HT1080 (cell line): ENCODE results near the gene CCDC148. TPM values are rescaled to one million over a fixed set of nuclear protein-coding genes. Genes with fewer than 3 reads are reported as not detected.
A peak's percentile ranks its signal among the peaks of the same experiment; 100 is the strongest.

ENCODE experiments used
- DNase-seq: peaks from one replicate; pipeline ENCODE4 v3.0.0-alpha.2; 2015; ENCODE audit warnings: low read depth
- total RNA-seq: library from RNA; depleted of rRNA; stranded (reverse); fragments of >200 nt; shearing (Covaris generic); gene quantifications from 2 replicates; pipeline ENCODE4 v1.2.3, GENCODE V29; 2014

Gene CCDC148
- total RNA-seq, 1 experiment from 2014 or later, result 0.39 TPM

DNA sequence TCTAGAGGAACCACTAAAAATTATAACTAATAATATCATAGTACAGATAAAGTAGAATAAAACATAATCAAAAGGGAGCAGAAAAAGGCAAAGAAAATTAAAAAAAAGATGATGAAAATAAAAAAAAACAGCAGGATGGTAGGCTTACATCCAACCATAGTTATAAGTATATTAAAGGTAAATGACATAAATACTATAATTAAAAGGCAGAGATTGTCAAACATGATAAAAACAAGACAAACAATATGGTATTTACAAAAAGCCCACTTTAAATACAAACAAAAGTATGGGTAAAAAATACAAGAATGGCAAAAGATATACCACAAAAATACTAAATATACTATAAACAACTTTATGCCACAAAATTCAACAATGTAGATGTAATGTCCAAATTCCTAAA lies 24.4 kb downstream of the CCDC148 start:
- no peak for DNase-seq

DNA sequence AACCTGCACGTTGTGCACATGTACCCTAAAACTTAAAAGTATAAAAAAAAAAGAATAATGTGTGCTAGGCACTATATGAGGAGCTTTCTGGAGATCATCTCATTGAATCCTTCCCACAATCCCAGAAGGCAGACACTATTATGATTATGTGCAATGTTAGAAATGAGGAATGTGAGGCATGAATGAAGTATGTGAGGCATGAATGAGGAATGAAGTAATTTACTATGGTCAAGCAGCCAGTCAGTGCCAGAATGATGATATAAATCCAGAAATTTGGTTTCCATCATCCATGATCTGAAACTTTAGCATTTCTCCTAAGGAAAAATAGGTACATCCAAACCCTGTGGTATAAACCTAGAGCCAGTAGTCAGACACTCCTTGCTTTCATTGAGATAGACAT lies 42.0 kb downstream of the CCDC148 start:
- peak; percentile 27 for DNase-seq

DNA sequence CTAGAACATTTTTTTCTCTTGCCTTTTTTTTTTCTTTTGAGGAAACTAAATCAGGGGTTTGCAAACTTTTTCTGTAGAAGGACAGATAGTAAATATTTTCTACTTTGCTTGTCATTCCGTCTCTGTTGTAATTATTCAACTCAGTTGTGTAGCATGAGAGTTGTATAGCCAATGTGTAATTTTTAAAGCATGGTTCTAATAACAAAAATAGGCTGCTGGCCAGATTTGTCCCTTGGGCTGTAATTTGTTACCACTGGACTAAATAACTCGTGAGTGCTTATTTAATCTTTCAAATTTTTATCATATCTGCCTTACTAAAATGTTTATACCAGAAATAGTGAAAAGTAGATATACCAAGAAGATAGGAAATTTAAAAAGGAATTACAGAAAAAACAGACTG lies 43.0 kb downstream of the CCDC148 start:
- DNase-seq, result no peak

DNA sequence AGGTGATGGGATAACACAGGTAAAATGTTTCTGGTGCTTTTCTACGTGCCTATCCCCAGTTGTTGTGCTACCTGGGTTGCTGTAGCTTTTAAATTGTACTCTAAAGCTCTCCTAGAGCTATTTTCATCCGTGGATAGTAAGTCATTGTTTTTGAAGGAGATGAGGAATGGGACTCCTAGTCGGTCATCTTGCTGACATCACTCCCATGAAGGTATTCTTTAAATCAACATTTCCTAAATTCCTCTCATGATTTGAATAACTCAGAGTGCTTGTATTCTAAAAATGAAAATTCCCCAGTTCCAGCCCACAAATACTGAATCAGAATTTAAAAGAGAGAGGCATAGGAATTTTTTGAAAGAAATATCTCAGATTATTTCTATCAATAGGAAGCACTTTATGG lies 44.3 kb downstream of the CCDC148 start:
- DNase-seq, result peak; percentile 5

DNA sequence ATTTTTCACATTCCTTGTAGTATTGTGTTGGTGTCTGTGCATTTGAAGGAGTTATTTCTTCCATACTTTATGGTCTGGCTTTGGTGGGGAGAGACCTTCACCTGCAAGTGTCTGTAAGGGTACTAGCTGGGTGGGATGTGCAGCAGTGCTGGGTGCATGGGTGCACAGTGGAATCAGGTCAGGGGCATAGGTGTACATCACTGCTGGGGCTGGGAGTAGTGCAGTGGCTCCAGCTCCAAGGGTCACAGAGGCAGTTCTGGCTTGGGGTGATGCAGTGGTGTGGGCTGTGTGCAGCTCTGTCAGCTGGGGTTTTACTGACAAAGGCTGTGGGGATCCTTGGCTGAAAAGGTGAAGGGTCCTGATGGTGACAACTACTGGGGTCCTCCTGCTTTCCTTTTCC lies 44.8 kb downstream of the CCDC148 start:
- no peak for DNase-seq

DNA sequence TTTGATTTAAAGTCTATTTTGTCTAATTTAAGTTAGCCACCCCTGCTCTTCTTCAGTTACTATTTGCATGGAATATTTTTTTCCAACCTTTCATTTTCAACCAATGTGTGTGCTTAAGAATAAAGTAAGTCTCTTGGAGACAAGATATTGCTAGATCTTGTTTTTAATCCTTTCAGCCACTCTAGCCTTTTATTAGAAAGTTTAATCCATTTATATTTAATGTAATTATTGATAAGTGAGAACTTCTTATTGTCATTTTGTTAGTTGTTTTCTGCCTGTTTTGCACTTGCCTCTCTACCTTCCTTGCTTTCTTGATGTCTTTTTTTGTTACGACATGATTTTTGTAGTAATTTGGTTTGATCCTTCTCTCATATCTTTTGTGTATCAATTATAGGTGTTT lies 46.4 kb downstream of the CCDC148 start:
- no peak for DNase-seq

DNA sequence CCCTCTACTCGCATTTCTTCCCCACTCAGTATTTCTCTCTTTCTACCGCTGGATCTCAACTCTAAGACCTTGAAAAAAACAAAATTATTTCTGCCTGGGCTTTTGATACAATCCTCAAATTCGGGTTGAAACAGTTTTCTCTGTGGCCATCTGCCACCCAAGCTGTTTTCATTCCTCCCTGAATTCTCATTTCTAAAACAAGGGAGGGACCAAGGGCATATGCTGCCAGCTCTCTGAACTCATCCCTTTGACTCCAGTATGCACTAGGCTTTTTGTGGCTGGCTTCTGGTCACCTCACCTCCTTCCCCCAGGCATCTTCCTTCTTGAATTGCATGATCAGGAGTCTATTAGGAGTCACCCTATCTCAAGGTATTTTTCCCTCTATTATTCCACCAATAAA lies 49.5 kb downstream of the CCDC148 start:
- no peak for DNase-seq

DNA sequence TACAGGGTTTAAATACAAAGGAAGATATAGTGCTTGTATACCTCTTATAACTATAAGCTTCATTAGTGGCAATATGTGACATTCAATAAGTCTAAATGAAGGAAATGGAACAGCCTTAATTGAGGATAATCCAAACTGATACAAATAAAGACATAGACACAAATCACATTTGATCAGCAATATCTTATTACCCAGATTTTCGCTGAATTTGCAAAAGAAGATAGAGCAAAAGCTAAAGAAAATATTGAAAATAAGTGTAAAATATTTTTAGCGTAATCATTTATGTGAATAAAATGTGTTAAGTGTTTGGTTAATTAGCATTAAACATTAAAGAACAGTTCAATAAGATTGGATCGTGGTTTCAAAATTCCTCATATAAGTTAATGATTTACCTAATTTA lies 51.2 kb downstream of the CCDC148 start:
- no peak for DNase-seq

DNA sequence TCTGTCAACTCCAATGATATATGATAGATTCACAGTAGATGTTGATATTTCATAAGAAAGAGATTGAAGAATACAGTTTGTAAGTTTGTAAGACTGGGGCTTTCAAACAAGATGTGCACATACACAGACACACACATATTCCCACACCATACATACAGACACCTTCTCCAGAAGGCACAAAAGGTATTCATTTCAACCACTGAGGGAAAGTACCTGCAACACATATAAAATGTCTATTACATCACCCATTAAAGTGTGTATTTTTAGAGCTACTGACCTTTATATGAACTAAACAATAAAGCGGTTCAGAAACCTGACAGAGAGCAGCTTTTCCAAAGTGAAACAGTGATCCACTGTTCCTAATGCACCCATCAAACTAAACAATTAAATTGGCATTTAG lies 53.3 kb downstream of the CCDC148 start:
- no peak for DNase-seq

DNA sequence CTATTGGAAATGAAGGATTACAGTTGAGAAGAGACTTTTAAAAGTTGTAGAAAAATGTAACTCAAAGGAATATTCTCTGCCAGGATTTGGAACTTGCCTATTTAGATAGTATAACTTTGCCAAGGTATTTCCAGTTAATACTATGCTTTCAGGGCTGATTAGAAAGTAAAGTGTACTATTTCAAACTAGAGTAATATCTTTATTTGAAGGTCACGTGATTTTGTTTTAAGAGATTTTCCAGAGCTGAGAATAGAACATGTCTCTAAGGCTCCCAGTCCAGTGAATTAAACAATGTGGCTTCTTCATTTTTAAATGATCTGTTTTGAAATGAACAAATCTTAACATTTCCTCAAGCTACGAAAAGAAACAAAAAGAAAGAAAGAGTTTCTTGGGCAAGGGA lies 53.9 kb downstream of the CCDC148 start:
- DNase-seq, result no peak

DNA sequence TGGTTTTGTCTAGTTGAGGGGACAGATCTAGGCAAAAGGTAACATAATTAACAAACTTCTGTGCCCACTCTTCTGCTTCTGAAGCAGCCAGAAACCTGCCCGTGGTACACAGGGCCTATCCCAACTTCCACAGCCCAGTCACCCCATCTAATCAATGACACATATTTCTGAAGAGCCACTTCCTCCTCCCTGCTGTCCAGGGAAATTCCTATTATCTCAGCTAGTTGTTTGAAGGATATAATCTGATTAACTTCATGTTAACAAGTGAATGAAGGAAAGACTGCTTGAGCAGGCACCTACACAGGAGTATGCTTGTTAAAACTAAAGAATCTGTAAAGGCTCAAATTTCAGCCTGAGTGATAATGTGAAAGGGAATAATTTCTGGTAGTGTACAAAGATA lies 61.4 kb downstream of the CCDC148 start:
- peak; percentile 4 for DNase-seq

DNA sequence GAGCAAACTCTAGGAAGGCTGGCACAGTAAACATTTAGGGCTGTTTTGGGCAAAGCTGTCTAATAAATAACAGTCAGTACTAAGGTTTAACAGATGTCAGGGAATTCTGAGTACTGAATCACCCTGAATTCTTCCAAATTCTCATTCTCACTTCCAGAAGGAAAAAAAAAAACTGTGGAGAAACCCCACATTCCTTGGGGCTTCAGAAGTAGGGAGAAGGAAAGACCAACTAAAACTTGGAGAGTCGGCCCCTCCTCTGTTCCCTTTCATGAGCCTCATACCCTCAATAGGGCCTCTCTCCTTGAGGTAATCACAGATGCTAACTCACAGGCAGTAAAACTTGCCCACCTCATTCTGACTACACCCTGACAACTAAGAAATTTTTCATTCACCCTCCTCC lies 62.1 kb downstream of the CCDC148 start:
- DNase-seq, result no peak

DNA sequence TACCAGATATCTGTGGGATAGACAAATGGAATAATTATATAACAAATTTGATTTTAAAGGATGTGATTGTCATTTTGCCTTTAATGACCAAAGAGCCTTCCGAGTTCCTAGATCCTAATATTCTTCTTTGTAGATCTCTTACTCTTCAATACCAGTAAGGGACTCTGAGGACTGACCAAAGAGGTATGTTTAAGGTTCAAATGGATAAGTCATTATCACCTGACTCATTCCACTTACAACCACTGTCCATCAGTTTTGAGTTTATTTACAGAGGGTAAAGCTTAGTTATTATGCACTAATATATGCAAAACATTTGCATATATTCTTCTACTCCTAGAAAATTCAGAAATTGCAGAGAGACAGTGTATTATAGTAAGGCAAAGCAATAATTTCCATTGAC lies 62.7 kb downstream of the CCDC148 start:
- DNase-seq, result no peak

DNA sequence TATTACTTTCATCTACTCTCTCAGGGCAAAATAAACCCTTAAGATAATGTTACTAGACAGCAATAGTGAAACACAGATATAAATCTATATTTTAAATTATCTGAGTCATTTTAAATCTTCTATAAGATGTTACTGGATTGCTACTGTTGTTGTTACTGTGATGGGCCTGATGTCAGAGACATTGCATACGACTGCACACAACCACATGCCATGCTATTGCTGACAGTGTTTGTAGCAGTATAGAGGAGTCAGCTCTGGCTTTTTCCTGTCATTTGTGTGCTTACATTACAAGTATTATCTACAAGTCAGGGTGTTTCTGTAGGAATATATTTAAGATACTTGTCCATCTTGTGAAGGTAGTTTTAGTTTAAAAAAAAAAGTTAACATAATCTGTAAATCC lies 63.9 kb downstream of the CCDC148 start:
- DNase-seq, result no peak

DNA sequence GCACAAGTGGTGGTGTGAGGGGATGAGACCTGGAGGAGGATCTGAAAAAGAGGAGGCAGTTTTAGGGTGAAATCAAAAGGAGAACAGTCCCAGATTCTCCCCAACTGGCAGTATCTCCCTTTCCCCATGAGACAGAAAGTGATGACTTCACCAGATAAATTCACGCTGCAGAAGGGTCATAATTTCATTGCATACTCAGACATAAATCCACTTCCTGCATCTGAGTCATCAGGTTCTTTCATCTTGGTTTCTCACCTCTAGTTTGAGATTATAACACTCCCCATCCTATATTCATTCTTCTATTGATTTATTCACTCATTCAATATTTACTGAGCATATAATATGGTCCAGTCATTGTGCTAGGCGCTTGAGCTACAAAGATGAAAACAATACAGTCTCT lies 64.7 kb downstream of the CCDC148 start:
- peak; percentile 68 for DNase-seq

DNA sequence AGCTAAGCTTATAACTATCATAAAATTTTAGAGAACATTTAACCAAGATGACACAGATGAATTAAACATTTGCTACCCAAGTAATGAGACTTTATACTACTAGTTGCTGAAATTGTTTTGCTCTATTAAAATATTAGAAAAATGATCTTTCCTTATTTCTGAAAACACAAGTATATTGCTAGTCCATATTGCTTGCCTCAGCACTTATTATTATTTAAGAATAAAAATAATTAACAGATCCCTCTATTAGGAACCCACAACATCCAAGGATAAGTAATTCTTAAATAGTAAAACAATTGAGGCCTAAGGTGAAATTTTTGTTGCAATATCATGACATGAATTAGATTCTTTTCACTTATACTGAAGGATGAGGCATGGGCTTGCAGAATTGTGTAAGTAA lies 65.2 kb downstream of the CCDC148 start:
- DNase-seq, result no peak

DNA sequence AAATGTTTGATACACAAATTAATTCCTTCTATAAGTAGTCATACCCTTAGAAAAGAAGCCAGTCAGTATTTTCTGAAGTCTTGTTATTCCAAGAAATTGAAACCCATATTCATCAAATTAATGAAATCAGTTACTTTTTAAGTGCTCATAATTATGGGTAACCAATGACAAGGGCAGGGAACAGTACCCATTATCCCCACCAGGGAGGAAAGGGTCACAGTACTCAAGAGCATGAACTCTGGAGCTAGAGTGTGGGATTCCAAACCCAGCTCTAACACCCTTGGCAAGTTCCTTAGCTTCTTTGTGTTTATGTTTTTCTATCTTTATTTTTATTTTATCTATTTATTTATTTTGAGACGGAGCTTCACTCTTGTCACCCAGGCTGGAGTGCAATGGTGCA lies 68.4 kb downstream of the CCDC148 start:
- DNase-seq, result no peak

DNA sequence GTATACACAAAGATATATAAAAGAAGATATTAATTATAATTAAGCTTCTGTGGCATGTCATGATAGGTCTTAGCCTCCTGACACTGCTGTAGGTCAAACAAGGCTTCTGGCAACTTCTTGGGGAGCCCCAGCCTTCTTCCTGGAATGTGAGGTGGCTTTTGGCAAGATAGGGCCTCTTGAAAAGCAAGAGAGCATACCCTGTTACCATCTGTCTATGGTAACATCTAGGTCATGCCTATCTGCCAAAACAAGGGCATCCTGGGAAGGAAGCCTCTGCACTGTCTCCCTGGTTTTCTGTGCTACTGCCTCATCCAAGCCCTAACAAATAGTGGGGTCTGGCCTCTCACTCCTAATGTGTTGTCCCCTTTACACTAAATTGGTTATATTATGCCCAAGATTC lies 70.9 kb downstream of the CCDC148 start:
- no peak for DNase-seq

DNA sequence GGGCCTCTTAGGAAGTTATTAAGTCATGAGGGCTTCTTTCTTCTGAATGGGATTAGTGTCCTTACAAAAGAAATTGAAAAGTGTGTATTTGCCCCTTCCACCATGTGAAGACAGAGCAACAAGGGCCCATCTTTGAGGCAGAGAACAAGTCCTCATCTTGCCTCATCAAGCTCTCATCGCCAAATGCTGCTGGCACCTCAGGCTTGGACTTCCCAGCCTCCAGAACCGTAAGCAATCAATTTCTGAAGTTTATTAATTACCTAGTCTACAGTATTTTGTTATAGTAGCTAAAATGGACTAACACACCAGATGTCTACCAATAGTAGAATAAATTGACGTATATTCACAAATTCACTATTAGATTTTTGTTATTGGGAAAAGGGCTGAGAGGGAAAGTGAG lies 74.6 kb downstream of the CCDC148 start:
- DNase-seq, result no peak

DNA sequence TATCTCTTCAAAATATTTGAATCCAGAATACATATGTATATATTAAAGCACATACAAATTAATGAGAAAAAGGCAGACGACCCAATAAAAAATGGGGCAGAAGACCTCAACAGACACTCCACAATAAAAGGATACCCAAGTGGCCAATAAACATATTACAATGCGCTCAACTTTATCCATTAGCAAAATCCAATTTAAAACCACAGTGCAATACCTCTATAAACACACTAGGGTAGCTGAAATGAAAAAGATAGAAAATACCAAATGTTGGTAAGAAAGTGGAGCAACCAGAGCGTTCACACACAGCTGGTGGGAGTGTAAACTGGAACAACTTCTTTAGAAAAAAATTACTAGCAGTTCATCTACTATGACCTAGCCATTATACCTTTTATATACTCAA lies 75.3 kb downstream of the CCDC148 start:
- DNase-seq, result no peak

DNA sequence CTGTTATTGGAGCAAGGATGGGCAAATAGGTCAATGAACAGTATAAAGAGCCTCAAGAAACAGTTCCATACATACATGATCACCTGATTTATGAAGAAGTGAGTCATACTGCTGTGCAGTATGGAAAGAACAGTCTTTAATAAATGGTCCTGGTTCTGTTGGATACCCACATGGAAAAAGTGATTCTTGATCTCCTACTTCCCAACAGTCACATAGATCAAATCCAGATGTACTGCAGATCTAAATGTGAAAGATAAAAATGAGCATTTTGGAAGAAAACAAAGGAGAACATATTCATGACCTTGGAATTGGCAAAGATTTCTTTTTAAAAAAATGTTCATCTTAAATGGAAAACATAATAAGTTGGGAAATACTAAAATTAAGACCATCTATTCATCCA lies 75.8 kb downstream of the CCDC148 start:
- DNase-seq, result no peak

DNA sequence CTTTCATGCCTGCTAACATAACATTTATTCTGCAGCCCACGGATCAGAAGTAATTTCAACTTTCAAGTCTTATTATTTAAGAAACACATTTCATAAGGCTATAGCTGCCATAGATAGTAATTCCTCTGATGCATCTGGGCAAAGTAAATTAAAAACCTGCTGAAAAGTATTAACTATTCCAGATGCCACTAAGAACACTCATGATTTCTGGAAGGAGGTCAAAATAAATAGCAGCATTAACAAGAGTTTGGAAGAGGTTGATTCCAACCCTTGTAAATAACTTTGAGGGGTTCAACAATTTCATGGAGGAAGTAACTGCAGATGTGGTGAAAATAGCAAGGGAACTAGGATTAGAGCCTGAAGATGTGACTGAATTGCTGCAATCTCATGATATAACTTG lies 77.6 kb downstream of the CCDC148 start:
- no peak for DNase-seq

DNA sequence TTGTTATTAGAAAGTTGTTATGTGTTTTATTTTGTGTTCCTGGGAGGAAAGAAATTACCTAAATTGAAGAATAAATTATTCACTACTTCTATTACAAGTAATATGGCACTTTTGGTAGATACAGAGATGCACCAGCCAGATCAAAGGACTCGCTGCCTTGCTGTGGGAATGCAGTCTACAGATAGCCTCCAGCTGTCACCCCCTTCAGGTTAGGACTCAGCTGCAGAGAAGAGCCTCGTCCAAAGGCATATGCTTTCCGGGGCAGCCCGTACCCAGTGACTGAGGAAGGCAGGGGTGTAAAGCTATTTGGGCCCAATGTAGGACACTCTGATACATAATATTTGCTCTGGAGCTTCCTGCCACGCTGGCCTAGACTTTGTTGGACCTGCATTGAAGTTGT lies 90.2 kb downstream of the CCDC148 start:
- no peak for DNase-seq

DNA sequence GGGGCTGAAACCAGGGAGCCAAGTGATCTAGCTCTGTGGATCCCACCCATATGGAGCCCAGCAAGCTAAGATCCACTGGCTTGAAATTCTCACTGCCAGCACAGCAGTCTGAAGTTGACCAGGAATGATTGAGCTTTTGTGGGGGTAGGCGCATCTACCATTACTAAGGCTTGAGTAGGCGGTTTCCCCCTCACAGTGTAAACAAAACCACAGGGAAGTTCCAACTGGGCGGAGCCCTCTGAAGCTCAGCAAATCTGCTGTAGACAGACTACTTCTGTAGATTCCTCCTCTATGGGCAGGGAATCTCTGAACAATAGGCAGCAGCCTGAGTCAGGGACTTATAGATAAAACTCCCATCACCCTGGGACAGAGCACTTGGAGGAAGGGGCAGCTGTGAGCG lies 96.7 kb downstream of the CCDC148 start:
- DNase-seq, result peak; percentile 50

DNA sequence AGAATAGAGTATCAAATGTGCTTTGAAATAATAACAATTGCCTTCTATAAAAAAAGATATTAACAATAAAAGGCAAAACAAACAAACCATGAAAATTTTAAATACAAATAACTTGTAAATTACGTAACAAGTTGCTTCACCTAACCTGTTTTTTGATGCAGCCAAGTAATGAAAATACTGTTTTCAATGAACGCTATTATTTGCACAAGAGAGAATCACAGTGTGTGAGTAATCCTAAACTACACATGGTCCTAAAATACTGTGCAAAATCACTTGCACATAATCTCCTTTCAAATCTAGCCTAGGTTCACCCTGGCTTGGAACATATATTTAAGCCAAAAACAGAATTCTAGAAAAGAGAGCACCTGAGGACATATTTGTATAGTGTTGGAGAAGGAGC lies 98.9 kb downstream of the CCDC148 start:
- DNase-seq, result no peak
